Activated CD8-positive, alpha-beta memory T cell treated with anti-CD3 and anti-CD28 coated beads for 48 hours (primary cell): ENCODE data around the gene CDKAL1.

Experiments used
- DNase-seq, 3 experiments: peaks; one replicate each; pipeline ENCODE4 v3.0.0-alpha.2; 2020; ENCODE audit warnings: low read depth in 2 of 3, low spot score in 2 of 3

Gene CDKAL1

GRCh38 chr6:21271428-21272155 is 737.3 kb downstream of the CDKAL1 start:
- DNase-seq: no peak

GRCh38 chr6:21273451-21273850 is 739.2 kb downstream of the CDKAL1 start:
- DNase-seq: no peak

DNA sequence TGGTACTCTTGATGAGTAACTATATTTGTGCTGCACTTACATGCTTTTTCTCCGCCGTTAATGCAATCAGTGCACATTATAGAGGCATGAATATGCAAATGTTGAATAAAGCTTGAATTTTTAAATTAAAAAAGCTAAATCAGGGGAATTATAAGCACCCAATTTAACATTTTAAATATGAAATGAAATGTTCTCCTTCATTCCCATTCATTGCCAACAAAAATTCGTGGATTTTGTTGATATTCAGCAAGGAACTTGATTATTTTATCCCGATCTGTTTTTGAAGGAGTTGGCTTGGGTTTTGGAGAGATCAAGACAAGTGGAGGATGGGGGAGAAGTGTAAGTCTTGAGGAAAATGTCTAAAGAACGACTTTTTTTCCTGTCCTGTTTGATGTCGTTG is 740.6 kb downstream of the CDKAL1 start:
- no peak for DNase-seq

- no peak for DNase-seq
These were observed 743.5 kb downstream of the CDKAL1 start for GRCh38 chr6:21277601-21278374.

DNA sequence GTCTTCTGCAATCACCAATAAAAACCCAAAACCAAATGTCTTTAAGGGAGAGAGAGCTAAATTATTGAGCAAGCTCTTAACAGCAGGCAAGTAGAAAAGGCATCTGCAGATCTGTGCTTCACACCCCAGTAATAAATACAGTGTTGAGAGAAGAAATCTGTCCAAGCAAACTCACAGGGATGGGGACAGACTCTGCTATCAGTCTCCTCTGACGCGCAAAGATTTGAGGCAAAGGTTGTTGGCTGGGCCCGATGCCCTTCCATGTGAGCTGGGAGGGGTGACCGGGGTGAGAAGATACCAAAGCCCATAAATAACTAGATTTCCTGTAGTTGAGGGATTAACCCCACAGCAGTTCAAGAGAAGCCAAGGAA is 744.1 kb downstream of the CDKAL1 start:
- DNase-seq: no peak

DNA sequence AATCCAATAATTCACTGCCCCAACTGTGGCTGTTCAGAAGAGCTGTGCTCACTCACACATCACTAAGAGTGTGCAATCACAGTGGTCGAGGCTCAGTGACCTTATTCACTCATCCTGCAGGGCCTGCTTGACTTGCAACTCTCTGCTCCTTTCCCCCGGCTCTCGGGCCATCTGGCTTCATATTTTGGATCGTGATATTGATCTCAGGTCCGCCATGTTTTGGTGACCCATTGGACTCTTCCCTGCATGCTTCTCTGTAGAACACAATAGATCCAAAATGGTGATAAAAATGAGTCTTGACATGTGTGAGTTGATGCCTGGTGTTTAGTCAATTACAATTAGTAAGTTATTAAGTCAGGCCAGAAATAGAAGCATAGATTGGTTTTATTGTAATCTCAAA is 745.4 kb downstream of the CDKAL1 start:
- no peak for DNase-seq

DNA sequence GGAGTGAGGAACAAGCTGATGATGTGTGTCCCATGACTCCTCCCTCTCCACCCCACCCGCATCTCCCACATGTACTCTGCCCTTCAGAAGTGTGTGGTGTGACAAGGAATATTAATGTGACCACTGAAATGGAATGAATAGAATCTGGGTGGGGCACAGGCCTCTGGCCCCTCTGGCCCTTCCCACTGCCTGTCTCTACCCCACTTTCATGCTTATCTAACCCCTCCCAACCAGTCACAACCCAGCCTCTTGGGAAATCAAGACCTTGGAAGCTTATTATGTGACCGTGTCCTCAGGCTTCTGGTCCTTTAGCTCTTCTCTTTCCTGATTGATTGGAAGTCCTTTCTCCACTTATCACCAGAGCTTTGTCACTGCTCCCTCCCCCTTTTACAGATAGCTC is 747.1 kb downstream of the CDKAL1 start:
- DNase-seq: no peak
